ENCODE data around the gene TIMP2.
"Not testable (repeated sequence)": the region's sequence is repeated elsewhere in the genome, so short reads cannot be mapped to it uniquely, and the experiment has no call there.

The TIMP2 gene

DNA sequence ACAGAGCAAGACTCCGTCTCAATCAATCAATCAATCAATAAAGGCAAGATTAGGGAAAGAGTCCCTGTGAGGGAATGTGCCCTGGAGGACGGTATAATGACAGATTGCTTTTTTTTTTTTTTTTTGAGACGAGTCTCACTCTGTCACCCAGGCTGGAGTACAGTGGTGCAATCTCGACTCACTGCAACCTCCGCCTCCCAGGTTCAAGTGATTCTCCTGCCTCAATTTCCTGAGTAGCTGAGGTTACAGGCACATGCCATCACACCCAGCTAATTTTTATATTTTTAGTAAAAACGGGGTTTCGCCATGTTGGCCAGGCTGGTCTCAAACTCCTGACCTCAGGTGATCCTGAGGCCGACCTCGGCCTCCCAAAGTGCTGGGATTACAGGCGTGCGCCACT, 35.1 kb downstream of the TIMP2 start:
- not testable (repeated sequence) for DNase-seq (ENCODE audit: low spot score)

DNA sequence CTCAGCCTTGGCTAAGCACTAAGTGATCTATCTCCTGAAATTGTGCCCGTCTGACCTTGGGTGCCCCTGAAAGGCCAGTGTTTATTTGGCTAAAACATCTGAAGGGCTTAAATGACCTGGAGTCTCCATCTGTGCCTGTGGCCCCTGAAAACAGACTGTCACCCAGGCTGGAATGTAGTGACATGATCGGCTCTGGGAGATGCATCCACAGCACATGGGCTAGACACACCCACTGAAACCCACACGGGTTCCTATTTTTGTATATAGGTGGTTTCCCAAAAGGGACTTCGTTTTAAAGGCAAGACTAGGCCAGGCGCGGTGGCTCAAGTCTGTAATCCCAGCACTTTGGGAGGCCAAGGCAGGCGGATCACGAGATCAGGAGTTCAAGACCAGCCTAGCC, 35.7 kb downstream of the TIMP2 start:
- peak; percentile 34 for DNase-seq (ENCODE audit: low spot score)

DNA sequence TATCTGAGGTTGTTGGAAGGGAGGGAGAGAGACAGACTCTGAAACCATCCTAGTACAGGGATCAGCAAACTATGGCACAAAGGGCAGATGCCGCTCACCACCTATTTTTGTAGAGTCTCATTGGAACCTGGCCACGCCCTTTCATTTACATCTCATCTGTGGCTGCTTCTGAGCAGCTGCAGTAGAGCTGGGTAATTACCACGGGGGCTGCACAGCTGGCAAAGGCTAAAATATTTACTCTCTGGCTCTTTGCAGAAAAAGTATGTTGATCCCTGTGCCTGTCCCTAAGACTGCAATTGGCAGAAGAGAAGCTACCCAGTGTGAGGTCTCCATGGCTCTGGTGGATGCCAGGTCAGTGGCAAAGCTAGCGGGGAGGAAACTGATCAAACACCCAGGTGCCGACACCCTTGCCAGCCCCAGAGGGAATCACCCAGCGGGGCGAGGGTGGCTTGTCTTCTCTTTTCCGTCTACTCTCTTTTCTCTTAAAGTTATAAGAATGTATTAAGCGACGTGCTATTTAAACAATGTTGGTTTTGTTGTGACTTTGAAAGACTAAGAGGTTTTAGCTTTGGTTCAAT, 36.2 kb downstream of the TIMP2 start:
- DNase-seq (ENCODE audit: low spot score), result no peak

DNA sequence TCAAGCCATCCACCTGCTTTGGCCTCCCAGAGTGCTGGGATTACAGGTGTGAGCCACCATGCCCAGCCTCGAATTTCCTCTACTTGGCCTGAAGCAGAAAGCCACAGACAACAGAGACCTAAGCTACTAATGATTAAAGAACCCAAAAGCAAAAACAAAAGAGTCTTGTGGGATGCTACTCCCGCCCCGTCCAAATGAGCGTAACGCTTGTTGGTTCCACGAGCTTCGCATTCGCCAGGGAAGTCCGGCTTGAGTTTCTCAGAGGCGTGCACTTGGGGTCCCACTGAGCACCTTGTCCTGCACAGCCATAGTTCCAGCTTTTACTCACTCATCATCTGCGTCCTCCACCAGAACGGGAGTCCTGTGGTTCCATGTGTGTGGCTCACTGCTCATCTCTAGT, 38.2 kb downstream of the TIMP2 start:
- DNase-seq (ENCODE audit: low spot score), result no peak

DNA sequence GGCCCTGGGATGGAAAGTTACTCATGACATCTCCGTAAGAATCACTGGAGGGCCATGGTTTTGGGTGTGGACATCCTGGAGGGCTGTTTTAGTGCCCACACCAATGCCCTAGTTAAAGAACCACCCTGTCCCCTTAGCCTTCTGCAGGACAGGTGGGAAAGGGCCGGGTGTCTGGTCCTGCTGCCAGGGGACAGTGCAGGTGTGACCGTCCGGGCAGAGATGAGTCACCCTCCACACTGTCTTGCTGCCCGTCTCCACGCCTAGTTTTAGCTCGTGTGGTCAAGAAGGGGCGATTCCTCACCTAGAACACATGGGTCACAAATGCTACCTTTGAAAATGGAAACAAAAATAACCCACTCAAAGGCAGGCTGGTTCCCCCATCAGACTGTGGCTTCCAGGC, 39.2 kb downstream of the TIMP2 start:
- DNase-seq (ENCODE audit: low spot score), result no peak

DNA sequence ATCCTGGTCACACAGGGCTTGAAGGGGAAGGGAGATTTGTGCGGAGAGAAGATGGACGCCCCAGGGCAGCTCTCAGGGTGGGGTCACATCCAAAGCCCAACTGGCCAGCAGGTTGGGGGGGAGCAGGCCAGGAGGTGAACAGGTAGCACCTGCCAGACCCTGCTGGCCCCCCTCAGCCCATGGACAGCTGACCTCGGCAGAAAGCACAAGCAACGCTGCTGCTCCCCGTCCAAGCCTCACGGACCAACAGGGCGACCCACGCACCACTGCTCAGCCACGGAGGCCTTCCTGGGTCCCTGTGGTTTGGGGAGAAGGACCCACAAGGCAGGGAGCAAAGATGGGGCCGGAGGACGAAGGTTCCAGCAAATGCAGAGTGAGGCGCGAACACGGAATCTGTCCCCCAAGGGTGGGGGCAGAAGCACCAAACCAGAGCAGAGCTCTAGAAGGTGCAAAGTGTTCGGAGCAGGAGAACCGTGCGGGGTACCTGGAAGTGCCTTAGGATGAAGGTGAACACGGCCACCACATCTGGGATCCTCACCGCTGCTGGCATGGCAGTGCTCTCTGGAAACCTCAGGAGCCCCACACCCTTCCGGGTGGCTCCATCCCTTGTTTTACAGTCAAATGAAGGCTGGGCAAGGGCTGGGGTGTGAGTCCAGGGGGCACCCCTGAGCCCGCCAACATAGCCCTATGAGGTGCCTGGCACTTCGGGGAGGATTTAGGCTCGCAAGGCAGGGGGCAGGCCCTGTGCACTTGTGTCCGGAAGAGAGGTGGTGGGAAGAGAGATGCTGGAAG, 40.1 kb downstream of the TIMP2 start:
- DNase-seq (ENCODE audit: low spot score), result no peak

DNA sequence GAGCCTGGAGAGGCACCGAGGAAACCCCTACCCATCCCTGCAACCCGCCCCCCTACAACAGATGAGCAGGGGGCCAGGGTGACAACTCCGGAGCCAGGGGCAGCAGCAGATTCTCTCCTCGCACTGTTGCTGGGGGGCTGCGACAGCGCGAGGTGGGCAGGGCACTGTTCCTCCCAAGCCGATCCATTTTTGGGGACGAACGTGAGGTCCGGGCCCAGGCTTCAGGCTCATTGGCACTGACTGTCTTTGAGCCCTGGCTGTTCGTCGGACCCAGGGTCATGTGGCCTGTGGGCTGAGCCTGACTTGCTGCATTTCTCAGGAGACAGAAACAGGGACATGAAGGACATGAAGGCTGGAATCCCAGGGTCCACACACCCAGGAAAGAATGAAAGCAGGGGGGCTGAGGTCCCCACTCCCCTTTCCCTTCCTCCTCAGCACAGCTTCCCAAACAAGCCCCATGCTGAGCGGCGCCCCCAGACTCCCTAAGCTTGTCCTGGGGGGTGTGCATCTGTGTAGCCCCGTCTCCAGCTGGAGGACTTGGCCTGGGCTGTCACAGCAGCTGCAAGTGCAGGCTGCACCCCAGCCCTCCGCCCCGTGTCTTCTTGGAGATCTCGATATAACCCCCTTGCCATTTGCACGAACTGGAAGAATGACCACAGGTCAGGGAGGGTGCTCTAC, 40.9 kb downstream of the TIMP2 start:
- no peak for DNase-seq (ENCODE audit: low spot score)

DNA sequence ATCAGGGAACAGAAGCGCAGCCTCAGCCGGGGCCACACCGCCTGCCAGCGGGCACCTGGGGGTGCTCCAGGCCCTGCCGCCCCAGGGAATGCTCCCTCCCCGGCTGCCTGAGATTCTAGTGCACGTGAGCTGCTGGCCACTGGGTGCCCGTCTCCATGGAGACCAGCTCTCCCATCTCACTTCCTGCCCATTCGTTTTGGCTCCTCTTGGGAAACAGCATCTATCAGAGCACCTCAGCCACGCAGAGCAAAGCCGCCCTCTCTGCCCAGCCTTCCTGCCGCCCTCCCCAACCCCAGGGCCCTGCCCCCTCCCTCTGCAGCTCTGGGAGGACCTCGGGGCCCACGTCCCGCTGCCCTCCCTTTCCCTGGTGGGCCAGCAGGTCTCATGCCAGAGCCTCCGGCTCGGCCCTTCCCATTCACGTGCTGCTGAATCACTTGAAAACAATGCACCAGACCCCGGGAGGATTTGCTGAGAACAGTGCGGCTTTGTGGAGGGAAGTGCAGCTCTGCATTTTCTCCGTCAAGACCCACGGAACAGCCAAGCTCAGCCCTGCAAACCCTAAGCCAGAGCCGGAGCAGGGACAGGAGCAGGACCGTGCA, 41.6 kb downstream of the TIMP2 start:
- DNase-seq (ENCODE audit: low spot score), result no peak

DNA sequence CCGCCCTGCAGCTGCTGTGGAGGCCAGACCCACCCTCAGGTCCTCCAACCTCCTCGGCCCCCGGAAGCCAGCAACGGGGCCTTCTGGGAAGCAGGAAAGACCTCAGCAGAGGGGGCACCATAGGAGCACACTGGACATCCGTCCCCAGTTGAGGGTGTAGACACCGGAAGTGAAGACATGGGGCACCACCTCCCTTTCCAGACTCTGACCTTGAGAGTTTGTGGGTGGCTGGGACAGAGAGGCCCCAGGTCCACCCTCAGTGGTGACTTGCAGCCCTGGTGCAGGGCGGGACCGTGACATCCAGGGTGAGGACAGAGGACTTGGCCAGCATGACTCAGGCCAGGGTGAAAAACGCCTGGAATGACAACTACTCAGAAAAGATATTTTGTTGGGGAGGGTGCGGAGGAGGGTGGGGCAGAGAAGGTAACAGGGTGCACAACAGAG, 42.1 kb downstream of the TIMP2 start:
- no peak for DNase-seq (ENCODE audit: low spot score)

DNA sequence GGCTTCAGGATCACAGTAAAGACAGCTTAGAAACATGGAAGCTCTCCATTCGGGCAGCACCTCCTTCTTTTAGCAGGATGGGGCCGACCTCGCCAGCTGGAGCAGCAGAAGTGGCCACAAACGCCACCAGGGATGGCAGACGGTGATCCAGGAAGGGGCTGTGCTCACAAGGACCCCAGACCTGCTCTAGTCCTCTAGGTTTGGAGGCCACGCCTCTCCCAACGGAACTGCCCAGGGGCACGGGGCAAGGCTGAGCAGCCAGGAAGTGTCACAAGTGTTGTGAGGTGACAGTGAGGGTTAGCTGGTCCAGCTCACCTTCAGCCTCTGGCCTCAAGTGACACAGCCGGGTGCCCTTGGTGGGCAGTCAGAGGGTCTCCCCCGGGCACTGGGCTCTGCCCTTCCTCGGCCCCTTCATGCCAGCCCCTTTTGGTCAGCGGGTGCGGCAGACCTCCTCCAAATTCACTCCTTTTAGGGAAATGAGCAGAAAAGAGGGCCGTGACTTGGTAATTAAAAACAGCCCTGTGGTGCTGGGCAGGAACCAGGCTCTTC, 42.6 kb downstream of the TIMP2 start:
- DNase-seq (ENCODE audit: low spot score), result no peak

DNA sequence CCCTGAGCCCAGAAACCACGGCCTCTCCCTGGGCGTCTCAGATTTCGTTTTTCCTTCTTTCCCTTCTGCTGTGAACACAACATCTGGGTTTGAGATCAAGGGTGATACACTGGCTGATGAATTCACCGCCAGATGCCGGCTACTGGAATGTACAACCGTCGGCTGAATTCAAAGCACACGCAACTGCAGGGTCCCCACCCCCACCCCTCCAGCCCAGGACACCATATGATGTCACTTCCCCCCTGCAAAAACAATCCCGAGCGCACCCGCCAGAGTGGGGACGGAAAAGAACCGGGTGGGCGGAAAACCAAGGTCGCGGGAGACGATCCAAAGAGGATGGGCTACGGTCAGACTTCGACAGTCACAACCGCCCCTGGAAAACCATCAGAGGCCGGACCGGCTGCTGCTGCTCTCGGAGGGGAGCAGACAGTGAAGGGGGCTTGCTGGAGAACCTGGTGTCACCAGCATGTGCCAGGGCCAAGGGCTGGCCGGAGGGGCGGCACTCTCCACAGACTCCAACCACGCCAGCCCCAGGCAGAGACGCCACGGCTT, 45.5 kb downstream of the TIMP2 start:
- peak; percentile 17 for DNase-seq (ENCODE audit: low spot score)

DNA sequence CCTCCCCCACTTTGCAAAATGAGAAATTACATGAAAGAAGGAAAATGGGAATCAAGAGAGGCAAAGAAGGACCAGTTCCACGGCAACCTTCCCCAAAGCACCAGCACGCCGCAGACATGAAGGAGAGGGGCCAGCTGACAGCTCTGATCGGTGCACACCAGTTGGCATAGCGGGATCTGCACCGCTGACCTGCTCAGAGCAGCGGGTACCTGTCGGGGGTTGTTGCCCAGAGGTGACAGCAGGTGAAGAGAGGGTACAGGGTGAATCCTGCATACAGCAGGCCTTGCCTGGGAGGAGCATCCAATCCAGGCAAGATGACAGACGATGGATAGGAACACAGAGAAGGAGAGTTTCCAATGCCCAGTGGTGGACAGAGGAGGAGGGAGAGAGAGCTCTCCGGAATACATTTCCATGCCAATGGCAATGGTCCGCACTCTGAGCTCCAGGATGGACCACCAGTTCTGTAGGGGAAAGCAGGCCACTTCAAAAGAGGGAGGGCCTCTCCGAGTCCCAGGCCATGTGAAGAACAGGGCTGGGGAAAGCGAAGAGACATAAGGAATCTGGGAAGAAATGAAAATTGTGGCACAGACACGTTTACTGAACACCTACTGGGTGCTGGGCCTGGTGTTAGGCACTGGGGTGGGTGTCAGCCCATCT, 46.2 kb downstream of the TIMP2 start:
- DNase-seq (ENCODE audit: low spot score), result no peak

DNA sequence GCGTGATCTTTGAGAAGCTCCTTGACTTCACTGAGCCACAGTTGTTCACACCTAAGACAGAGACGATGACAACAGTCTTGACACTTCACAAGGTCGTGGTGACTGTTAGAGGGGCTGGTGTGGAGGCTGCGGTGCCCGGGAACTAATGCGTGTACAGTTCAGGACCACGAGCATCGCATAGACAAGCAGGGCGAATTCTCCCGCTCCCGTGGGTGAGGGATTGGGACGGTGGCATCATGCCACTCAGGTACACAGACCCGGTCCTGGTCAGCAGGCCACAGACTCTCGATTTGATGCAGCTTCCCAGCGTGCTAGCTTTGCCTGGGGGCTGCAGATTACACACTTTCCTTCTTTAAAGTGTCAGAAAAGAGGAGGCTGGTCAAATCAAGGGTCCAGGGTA, 46.9 kb downstream of the TIMP2 start:
- DNase-seq (ENCODE audit: low spot score), result no peak

DNA sequence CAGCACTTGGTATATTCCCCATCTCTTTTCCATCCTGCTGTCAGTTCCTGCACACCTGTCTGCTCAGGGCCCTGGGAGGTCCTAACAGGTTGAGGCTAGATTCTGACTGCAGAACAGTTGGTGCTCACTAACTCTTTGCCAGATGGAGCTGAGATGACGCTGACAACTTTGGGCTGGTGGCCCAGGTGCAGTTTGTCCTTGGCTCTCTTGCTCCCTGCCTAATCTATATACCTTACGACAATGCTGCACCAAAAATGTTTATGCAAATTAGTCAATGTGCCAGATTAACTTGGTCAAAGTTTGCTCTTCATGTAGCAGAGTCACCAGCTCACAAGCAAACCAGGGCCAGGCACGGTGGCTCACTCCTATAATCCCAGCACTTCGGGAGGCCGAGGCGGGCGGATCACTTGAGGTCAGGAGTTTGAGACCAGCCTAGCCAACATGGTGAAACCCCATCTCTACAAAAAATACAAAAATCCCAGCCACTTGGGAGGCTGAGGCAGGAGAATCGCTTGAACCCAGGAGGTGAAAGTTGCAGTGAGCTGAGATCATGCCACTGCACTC, 48.2 kb downstream of the TIMP2 start:
- DNase-seq (ENCODE audit: low spot score), result not testable (repeated sequence)

DNA sequence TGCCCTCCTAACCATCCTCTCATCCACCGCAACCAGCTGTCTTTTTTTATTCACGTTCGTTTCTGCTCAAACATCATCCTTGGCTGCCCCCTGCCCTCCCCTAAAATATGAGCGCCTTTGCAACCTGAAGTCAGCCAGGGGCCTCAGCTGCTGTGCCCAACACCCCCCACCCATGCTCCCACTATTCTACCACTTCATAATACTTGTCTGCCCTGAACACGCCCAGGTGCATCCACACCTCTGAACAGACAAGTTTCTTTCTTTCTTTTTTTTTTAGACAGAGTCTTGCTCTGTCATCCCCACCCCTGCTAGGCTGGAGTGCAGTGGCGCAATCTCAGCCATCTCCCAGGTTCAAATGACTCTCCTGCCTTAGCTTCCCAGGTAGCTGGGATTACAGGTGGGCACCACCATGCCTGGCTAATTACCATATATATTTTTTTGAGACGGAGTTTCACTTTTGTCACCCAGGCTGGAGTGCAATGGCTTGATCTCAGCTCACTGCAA, 49.0 kb downstream of the TIMP2 start:
- no peak for DNase-seq (ENCODE audit: low spot score)

DNA sequence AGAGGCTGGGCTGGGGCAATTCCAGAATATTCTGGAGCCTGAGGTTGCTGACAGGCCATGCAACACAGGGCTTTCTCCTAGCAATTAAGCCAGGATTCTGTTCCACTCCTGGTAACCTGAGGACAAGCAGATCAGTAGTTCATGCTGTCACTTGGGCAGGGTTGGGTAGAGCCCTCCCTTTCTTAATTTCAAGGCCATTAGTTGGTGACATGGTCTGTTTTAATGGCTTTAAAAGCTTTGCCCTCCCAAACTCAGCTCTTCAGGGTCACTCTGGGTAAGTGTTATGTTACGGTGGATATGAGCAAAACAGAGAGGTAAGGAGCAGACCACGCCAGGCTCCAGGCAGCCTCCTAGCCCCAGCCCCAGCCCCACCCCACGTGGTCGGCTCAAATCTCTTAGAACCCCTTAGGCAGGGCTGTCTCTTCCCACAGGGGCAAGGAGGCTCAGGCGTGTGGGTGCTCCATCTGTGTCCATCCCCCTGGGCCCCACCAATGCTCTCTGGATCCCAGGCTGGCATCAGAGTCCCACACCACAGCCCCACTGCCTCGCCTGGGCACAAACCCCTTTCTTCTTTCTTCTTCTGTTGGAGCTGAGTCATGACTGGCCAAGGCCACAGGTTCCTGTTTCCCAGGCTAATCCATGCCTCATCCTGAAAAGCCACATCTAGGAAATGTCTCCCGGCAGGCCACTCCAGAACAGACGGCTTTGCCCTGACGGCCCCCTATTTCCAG, 49.7 kb downstream of the TIMP2 start:
- no peak for DNase-seq (ENCODE audit: low spot score)

DNA sequence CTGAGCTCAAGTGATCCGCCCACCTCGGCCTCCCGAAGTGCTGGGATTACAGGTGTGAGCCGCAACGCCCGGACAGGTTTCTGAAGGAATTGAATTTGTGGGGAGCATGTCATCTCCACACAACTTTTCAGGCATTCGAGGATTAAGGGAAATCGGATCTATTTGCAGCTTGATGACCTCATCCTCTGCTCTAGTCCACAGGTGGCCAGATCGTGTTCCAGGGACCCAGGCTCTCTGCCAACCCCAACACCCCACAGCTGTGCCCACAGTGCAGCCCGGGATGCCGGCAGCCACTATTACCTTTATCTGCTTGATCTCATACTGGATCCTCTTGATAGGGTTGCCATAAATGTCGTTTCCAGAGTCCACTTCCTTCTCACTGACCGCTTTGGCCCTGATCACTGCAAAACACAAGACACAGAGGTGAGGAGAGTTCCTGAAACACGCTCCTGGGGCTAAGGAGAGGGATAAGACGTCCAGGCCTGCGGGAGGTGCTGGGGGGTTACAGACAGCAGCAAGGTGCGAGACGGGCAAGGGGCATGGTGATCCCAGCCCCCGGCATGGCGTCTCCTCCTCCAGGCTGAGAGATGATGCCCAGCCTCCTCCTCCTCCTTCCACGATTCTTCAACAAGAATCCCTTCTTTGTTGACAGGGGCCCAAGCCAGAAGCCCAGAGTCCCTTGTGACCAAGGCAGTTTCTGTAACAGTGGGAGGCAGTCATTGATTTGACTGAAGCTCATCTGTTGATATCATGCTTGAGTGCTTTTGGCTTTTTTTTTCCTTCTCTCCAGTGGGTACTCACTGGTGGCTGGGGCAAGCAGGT, 51.5 kb downstream of the TIMP2 start:
- DNase-seq (ENCODE audit: low spot score), result no peak

DNA sequence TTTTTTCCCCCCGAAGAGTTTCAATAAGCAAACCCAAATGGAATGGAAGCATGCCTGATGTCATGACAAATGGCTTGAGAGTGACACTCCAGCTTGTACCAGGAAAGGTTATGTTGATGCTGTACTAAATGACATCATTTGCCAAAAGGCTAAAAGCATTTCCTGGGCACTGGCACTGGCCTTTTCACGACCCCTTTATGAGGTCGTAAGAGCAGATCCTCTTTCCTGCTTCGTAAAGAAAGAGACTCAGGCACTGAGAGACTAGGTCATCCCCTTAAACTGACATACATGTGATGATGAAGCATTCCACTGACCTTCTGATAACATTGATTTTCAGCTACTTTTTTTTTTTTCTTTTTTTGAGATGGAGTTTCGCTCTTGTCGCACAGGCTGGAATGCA, 52.7 kb downstream of the TIMP2 start:
- DNase-seq (ENCODE audit: low spot score), result no peak

DNA sequence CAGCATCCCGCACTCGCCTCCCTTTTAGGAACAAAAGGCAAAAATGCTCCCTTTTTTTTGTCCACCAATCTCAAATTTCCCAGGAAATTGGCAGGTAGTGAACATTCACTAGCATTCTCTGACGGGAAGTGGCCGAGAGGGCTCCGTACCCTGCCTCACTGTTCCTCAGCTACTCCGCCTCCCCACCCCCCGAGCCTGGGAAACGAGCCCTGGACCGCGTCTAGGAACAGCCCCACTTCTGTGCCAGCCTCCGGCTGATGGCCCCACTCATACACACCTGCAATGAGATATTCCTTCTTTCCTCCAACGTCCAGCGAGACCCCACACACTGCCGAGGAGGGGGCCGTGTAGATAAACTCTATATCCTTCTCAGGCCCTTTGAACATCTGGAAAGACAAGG, 54.6 kb downstream of the TIMP2 start:
- no peak for DNase-seq (ENCODE audit: low spot score)

DNA sequence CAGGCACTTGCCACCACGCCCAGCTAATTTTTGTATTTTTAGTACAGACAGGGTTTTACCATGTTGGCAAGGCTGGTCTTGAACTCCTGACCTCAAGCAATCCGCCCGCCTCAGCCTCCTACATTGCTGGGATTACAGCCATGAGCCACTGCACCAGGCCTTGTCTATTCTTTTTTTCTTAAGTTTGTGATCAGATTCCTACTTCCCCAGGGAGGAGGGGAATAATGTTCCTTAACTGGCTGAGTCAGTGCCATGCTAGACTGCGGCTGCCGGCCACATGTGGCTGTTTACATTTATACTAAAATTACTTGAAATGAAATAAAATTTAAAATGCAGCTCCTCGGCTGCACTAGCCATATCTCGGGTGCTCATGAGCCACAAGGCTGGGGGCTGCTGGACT, 56.8 kb downstream of the TIMP2 start:
- no peak for DNase-seq (ENCODE audit: low spot score)

Measured in activated CD4-positive, alpha-beta T cell treated with anti-CD3 and anti-CD28 coated beads, Interleukin-2, Interleukin-4, amounts not matched to agents 100 ng/mL and 50 ng/mL, durations not matched to agents 16 hours and 8 hours (primary cell).